GM12878 (cell line): ENCODE data around the gene SLCO4A1. TPM values are rescaled to one million over a fixed set of nuclear protein-coding genes. Genes with fewer than 3 reads are reported as not detected.

Source experiments
- CBX5 ChIP-seq: sonication (generic); IDR thresholded peaks from 2 replicates; pipeline ENCODE4 v1.6.1; 2016; ENCODE audit warnings: low read depth, moderate library complexity, mild to moderate bottlenecking, inconsistent platforms
- CEBPB ChIP-seq, 2 experiments: fragments of 150-350 bp in 1 of 2; IDR thresholded peaks; 2 replicates each; pipeline ENCODE4 v1.6.1; 2012 to 2014; ENCODE audit warnings: low read depth in 2 of 2, low read length in 2 of 2, borderline replicate concordance in 1 of 2, inconsistent platforms in 1 of 2
- CHD4 ChIP-seq: fragments of 200-600 bp; sonication (generic); IDR thresholded peaks from 2 replicates; pipeline ENCODE4 v1.6.1; 2016; ENCODE audit warnings: mild to moderate bottlenecking
- CTCF ChIP-seq, 3 experiments: IDR thresholded peaks in 2 of 3; conservative IDR thresholded peaks in 1 of 3; 2 replicates each; pipeline ENCODE4 v1.5.1; 2011; ENCODE audit warnings: low read depth in 3 of 3, low read length in 3 of 3, mild to moderate bottlenecking in 3 of 3, control low read depth in 2 of 3, moderate library complexity in 2 of 3, inconsistent platforms in 1 of 3, mixed read lengths in 1 of 3; ENCODE audit not compliant: control insufficient read depth in 2 of 3, insufficient read depth in 1 of 3; ENCODE audit errors: extremely low read depth in 1 of 3
- EED ChIP-seq: sonication (generic); IDR thresholded peaks from 2 replicates; pipeline ENCODE4 v1.6.1; 2016; ENCODE audit warnings: antibody characterized with exemption, low read depth
- FOS ChIP-seq: IDR thresholded peaks from 3 replicates; pipeline ENCODE4 v1.6.1; 2011; ENCODE audit warnings: borderline replicate concordance; ENCODE audit not compliant: insufficient read length; ENCODE audit errors: extremely low read depth
- IKZF1 ChIP-seq: fragments of 450-650 bp; conservative IDR thresholded peaks from 2 replicates; pipeline ENCODE4 v1.6.1; 2017; ENCODE audit warnings: antibody characterized with exemption, mild to moderate bottlenecking
- NBN ChIP-seq: fragments of 450-650 bp; IDR thresholded peaks from 2 replicates; pipeline ENCODE4 v1.6.1; 2016
- NFIC ChIP-seq: IDR thresholded peaks from 2 replicates; pipeline ENCODE4 v1.6.1; 2012; ENCODE audit warnings: low read depth, mild to moderate bottlenecking, inconsistent platforms, low read length, moderate library complexity
- NFXL1 ChIP-seq: fragments of 450-650 bp; IDR thresholded peaks from 2 replicates; pipeline ENCODE4 v1.6.1; 2017; ENCODE audit warnings: antibody characterized with exemption, mild to moderate bottlenecking, borderline replicate concordance
- NR2F1 ChIP-seq: fragments of 450-650 bp; conservative IDR thresholded peaks from 2 replicates; pipeline ENCODE4 v1.6.1; 2017; ENCODE audit warnings: mild to moderate bottlenecking
- NRF1 ChIP-seq: conservative IDR thresholded peaks from 2 replicates; pipeline ENCODE4 v1.6.1; 2011; ENCODE audit warnings: mild to moderate bottlenecking, low read depth, low read length, improper control_type of control experiment
- PRDM15 ChIP-seq: fragments of 450-650 bp; formaldehyde crosslinking; IDR thresholded peaks from 2 replicates; pipeline ENCODE4 v1.4.0; 2020; ENCODE audit warnings: mild to moderate bottlenecking, moderate library complexity
- RB1 ChIP-seq: fragments of 450-650 bp; formaldehyde crosslinking; IDR thresholded peaks from 2 replicates; pipeline ENCODE4 v1.6.1; 2017; ENCODE audit warnings: mild to moderate bottlenecking, borderline replicate concordance
- RCOR1 ChIP-seq: conservative IDR thresholded peaks from 2 replicates; pipeline ENCODE4 v1.6.1; 2012; ENCODE audit warnings: low read depth, low read length, improper control_type of control experiment
- RUNX3 ChIP-seq: IDR thresholded peaks from 2 replicates; pipeline ENCODE4 v1.6.1; 2012; ENCODE audit warnings: low read length, inconsistent platforms
- SMC3 ChIP-seq: IDR thresholded peaks from 2 replicates; pipeline ENCODE4 v1.6.1; 2011; ENCODE audit warnings: low read length, improper control_type of control experiment, borderline replicate concordance
- SREBF2 ChIP-seq: IDR thresholded peaks from 2 replicates; pipeline ENCODE4 v1.6.1; 2012; ENCODE audit warnings: mild to moderate bottlenecking, low read length
- STAT3 ChIP-seq: IDR thresholded peaks from 2 replicates; pipeline ENCODE4 v1.6.1; 2011; ENCODE audit warnings: low read depth, low read length, improper control_type of control experiment
- SUPT20H ChIP-seq: IDR thresholded peaks from 2 replicates; pipeline ENCODE4 v1.6.1; 2011; ENCODE audit warnings: low read depth, mild to moderate bottlenecking, low read length, moderate library complexity, borderline replicate concordance; ENCODE audit not compliant: control insufficient read depth
- WRNIP1 ChIP-seq: IDR thresholded peaks from 2 replicates; pipeline ENCODE4 v1.6.1; 2011; ENCODE audit warnings: low read depth, low read length, improper control_type of control experiment, borderline replicate concordance
- YBX1 ChIP-seq: fragments of 450-650 bp; IDR thresholded peaks from 2 replicates; pipeline ENCODE4 v1.6.1; 2016; ENCODE audit warnings: antibody characterized with exemption
- ZNF217 ChIP-seq: fragments of 450-650 bp; IDR thresholded peaks from 2 replicates; pipeline ENCODE4 v1.6.1; 2017; ENCODE audit warnings: antibody characterized with exemption, mild to moderate bottlenecking
- polyA plus RNA-seq, 11 experiments: library from polyadenylated mRNA; depleted of rRNA in 4 of 11; unstranded in 6 of 11; stranded (reverse) in 5 of 11; fragments of >200 nt; fragmentation: Nextera tagmentation in 4 of 11; fragmentation: Illumina TruSeq in 1 of 11; extraction: Ambion mirVana in 4 of 11; extraction: Trizol in 1 of 11; gene quantifications; 1 replicate in 1 of 11; 2 replicates in 10 of 11; pipeline versions ENCODE4 v1.2.1 to v1.2.3, GENCODE V29; 2011 to 2016; ENCODE audit warnings: inconsistent platforms in 2 of 11, missing spikeins in 2 of 11, low read depth in 1 of 11
- total RNA-seq, 4 experiments: library from RNA; depleted of rRNA in 3 of 4; stranded (reverse); fragments of >200 nt in 3 of 4; fragmentation: Illumina TruSeq in 1 of 4; extraction: Trizol in 1 of 4; gene quantifications; 2 replicates each; pipeline versions ENCODE4 v1.2.1 to v1.2.3, GENCODE V29; 2013 to 2021
- TF ChIP-seq, protein P1 (sequence below): fragments of 450-650 bp; conservative IDR thresholded peaks from 2 replicates; pipeline ENCODE4 v1.6.1; 2017; ENCODE audit warnings: mild to moderate bottlenecking, moderate library complexity

The SLCO4A1 gene
- total and polyA plus RNA-seq, 10 of the 15 experiments (the other 5 are each of a cell fraction or from before 2014, with no cell fraction given) = 2.1 to 30.7 (median 12.0) TPM

- no peak for TF ChIP-seq PRDM15
- no peak for TF ChIP-seq ZNF217
- peak; percentile 49; the same call in 1 of the 2 replicates for TF ChIP-seq EED
- TF ChIP-seq, protein P1, sequence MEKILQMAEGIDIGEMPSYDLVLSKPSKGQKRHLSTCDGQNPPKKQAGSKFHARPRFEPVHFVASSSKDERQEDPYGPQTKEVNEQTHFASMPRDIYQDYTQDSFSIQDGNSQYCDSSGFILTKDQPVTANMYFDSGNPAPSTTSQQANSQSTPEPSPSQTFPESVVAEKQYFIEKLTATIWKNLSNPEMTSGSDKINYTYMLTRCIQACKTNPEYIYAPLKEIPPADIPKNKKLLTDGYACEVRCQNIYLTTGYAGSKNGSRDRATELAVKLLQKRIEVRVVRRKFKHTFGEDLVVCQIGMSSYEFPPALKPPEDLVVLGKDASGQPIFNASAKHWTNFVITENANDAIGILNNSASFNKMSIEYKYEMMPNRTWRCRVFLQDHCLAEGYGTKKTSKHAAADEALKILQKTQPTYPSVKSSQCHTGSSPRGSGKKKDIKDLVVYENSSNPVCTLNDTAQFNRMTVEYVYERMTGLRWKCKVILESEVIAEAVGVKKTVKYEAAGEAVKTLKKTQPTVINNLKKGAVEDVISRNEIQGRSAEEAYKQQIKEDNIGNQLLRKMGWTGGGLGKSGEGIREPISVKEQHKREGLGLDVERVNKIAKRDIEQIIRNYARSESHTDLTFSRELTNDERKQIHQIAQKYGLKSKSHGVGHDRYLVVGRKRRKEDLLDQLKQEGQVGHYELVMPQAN = no peak
- TF ChIP-seq WRNIP1 = no peak
- TF ChIP-seq NFIC = no peak
- peak; percentile 96 to 99 (median 97); a peak in 5 of 6 replicates for TF ChIP-seq CTCF (IDR thresholded peaks at IDR 0.05 in 2 of 3, conservative IDR thresholded peaks at IDR 0.05 in 1 of 3; ENCODE audit: control insufficient read depth in 2 of 3, extremely low read depth in 1 of 3, insufficient read depth in 1 of 3, low read depth in 3 of 3, low read length in 3 of 3)
- no peak for TF ChIP-seq YBX1
- TF ChIP-seq CEBPB (IDR thresholded peaks at IDR 0.05; ENCODE audit: borderline replicate concordance in 1 of 2, low read depth in 2 of 2, low read length in 2 of 2) = no peak
- TF ChIP-seq STAT3 = no peak
- TF ChIP-seq NFXL1 = no peak
- no peak for TF ChIP-seq SUPT20H
- no peak; the same call in 1 of the 2 replicates for TF ChIP-seq RB1
- peak; percentile 22; the same call in 1 of the 2 replicates for TF ChIP-seq RUNX3
- no peak for TF ChIP-seq CHD4
- no peak for TF ChIP-seq FOS
- no peak for TF ChIP-seq CBX5
- TF ChIP-seq NBN = no peak
- peak; percentile 62 for TF ChIP-seq IKZF1
- peak; percentile 84 for TF ChIP-seq SMC3
- TF ChIP-seq NR2F1 = peak; percentile 53; the same call in 1 of the 2 replicates
- no peak for TF ChIP-seq NRF1
- no peak for TF ChIP-seq RCOR1
- TF ChIP-seq SREBF2 = no peak
Observed at GRCh38 chr20:62616728-62617621, 25.3 kb upstream of the SLCO4A1 start (continued).
